Measurements from ENCODE around the gene PLXDC1.

The PLXDC1 gene

DNA sequence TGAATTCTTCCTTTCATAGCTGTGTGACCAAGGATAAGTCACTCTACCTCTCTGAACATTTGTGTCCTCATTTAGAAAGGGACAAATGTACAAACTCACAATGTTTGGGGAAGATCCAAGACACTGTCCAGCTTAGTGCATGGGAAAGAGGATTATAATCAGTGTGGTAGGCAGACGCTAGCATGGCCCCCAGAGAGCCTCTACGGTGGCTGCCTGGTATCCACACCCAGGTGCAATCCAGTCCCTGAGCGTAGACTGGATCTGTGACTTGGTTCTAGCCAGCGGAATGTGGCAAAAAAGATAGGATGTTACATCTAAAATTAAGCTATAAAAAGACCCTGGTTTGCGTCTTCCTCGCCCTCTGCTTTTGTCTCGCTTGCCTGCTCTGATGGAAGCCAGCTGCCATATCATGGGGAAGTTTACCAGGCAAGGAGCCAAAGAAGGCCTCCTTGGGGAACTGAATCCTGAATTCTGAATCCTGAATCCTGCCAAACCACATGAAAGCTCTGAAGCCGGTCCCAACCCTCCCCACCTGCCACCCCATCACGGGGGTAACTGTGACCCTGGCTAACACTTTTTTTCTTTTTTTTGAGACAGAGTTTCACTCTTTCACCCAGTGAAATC, 51.7 kb downstream of the PLXDC1 start:
- no peak overlapping the region for H3K27ac ChIP-seq
- TF ChIP-seq, protein P1, sequence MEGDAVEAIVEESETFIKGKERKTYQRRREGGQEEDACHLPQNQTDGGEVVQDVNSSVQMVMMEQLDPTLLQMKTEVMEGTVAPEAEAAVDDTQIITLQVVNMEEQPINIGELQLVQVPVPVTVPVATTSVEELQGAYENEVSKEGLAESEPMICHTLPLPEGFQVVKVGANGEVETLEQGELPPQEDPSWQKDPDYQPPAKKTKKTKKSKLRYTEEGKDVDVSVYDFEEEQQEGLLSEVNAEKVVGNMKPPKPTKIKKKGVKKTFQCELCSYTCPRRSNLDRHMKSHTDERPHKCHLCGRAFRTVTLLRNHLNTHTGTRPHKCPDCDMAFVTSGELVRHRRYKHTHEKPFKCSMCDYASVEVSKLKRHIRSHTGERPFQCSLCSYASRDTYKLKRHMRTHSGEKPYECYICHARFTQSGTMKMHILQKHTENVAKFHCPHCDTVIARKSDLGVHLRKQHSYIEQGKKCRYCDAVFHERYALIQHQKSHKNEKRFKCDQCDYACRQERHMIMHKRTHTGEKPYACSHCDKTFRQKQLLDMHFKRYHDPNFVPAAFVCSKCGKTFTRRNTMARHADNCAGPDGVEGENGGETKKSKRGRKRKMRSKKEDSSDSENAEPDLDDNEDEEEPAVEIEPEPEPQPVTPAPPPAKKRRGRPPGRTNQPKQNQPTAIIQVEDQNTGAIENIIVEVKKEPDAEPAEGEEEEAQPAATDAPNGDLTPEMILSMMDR (conservative IDR thresholded peaks at IDR 0.05) = no peak

DNA sequence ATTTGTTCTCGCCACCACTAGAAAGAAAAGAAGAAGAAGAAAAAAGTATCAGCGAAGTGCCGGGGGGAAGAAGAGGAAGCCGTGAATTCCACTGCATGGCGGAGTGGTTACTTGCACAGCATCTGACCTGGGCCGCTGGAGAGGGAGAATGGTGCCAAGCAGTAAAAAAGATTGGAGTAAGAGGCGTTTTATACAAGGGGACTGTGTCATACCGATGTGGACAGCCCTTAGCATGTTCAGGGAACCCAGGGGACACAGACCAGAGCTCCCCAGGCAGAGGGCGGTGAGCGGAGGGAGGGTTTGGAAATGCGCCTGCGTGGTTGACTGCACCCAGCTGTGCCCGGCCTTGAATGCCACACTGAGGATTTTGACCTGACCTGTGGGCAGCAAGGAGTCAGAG, 52.8 kb downstream of the PLXDC1 start:
- H3K27ac ChIP-seq = no peak overlapping the region
- TF ChIP-seq, protein P1 (conservative IDR thresholded peaks at IDR 0.05) = no peak

DNA sequence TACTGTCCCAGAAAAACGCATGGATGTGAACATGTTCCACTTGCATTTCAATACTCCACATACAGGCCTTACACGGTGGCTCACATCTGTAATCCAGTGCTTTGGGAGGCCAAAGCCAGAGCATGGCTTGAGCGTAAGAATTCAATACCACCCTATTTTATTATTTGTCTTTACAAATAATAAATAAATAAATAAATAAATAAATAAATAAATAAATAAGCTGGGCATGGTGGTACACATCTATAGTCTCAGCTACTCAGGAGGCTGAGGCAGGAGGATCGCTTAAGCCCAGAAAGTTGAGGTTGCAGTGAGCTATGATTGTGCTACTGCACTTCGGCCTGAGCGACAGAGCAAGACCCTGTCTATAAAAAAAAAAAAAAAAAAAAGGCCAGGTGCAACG, 53.9 kb downstream of the PLXDC1 start:
- H3K27ac ChIP-seq = no peak overlapping the region
- TF ChIP-seq, protein P1 (conservative IDR thresholded peaks at IDR 0.05) = no peak

DNA sequence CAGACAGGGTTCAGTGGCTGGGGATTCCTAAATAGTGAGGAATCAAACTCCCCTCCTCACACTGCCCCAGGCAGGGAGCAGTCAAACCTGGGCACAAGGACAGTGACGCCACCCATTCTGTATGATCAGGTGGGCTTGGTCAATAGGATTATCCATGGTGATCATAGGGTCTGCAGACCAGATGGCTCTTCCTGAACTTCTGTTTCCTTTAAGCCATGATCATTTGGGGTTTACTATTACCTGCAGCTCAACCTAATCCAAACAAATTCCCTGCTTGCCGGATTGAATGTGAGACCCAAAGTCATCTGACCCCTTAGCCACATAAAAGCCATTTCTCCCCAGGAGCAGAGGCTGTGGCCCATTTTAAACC, 54.3 kb downstream of the PLXDC1 start:
- TF ChIP-seq, protein P1 (conservative IDR thresholded peaks at IDR 0.05) = no peak
- no peak overlapping the region for H3K27ac ChIP-seq

DNA sequence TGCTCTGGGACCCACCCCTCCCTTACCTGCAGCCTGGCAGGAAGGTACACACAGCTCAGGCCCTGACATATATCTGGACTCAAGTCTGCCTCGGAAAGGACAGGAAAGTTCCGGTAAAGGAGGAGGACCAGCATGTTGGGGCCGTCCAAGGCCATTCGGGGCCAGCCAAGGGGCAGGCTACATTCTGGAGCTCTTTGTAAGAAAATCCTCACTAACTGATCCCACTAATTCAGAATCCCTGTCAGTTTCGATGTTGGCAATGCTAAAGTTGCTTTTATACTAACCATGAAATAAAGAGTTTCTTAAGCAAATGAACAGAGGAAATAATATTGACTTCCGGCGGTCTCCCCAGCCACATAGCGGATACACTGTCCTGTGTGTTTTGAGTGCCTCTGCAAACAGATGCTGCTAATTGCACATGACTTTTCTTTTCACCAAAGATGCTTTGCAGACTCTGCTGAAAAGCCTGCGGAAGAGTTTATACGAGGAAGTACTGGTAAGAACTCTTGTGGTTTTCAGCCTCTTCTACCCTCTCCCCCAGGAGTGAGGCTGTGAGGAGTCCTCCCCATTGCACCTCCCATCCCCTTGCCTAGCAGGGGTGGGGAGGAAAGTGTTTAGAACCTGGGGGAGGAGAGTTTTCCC, 54.8 kb downstream of the PLXDC1 start:
- no peak overlapping the region for H3K27ac ChIP-seq
- TF ChIP-seq, protein P1 (conservative IDR thresholded peaks at IDR 0.05) = no peak

DNA sequence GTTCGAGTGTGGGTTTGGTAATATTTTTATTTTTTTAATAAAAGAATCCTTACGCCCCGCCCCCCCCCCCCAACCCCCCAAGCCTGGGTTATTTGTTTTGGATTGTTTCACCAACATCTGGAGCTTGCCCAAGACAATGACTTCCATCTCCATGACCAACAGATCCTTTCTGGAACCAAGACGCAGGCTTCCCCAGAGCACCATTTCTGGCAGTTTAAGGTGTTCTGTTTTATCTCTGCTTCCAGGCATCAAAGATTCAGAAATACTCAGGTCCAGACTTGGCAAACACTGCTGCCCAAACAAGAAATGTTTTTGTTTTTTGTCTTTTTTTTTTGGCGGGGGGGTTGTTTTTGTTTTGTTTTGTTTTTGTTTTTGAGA, 56.1 kb downstream of the PLXDC1 start:
- TF ChIP-seq, protein P1 (conservative IDR thresholded peaks at IDR 0.05) = no peak
- H3K27ac ChIP-seq = no peak overlapping the region

DNA sequence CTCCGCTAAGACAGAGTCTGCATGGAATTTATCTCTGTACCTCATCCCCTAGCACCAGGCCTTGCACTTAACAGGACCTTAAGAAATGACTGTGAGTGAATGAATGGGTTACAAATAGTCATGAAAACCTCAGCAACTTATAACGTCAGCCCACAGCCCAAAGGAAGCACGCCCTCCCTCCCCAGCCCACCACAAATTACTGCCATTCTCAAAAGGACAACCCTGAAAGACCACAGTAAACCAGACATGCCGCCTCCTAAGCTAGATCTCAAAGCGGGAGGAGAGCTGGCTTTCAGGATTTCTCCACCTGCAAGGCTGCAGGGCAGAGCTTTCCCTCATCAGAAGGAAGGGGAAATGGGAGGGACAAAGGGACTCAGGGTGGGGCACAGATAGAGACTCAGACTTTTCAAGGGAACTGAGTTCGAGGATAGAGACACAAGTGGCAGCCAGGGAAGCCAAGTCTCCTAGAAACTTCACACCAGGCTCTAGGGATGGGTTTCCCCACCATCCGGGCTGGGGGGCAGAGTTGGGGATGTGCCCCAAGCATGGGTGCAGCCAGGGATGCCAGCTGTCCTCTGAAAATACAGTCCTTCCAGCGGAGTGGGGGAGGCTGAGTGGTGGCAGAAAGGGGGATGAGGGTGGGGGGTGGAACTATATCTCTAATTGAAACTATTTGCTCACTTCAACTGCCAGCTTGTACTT, 56.7 kb downstream of the PLXDC1 start:
- TF ChIP-seq, protein P1 (conservative IDR thresholded peaks at IDR 0.05) = no peak
- no peak overlapping the region for H3K27ac ChIP-seq
